ENCODE measurements around the gene VNN1.

VNN1 gene

DNA sequence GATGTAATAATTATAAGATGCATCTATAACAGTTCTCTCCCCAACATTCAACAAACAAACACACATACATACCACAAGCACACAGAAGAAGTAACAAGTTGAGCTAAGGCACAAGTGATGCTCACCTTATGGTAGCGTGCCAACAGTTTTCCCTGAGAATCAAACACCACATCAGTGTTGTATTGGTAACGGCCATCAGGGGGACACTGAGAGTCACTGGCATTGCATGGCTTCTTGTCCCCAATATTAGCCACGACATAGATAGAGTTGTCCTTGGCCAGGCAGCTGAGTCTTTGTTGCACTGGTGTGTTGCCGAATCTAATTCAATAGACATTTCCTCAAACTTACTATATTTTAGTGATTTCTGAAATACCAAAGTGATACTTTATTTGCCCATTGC lies 14.8 kb upstream of the VNN1 start:
- H3K27me3 ChIP-seq (ENCODE audit: insufficient read depth, low read length), result no peaks in the 10 kb centered on the region
- H3F3A ChIP-seq (ENCODE audit: insufficient read depth, low read length), result no peaks in the 10 kb centered on the region
- H3K4me1 ChIP-seq (ENCODE audit: insufficient read depth, low read length, severe bottlenecking), result peaks cover 11% of the 10 kb centered on the region

DNA sequence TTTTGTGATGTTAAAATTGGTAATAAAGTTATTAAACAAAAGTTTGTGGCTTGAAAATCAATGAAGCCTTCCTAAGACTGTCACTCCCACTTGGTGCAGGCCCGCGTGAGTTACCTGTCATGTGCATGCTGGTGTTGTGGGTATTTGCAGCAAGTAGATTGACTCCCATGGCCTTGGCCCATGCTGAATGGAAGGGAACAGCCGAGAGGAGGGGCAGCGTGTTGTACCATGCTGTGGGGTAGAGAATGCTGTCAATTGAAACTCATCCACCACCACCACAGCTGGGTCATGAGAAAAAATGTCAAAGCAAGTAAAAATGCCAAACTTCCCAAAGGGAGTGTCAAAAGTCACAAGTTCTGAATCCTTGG lies 12.7 kb upstream of the VNN1 start:
- Histone ChIP-seq H3K9me3 (ENCODE audit: low read length) (no peaks in the 10 kb centered on the region), H3K27me3 (ENCODE audit: insufficient read depth, low read length) (no peaks in the 10 kb centered on the region), H3K36me3 (ENCODE audit: insufficient read depth, low read length) (no peaks in the 10 kb centered on the region), H3K9ac (ENCODE audit: low read length) (no peak overlapping the region), H3K4me3 (ENCODE audit: low read depth, low read length, poor library complexity, severe bottlenecking) (no peak overlapping the region), H4K20me1 (ENCODE audit: insufficient read depth, low read length) (no peaks in the 10 kb centered on the region), H3K27ac (ENCODE audit: low read depth, low read length, poor library complexity, severe bottlenecking) (no peak overlapping the region), H3K4me2 (ENCODE audit: low read length) (no peak overlapping the region), H3F3A (ENCODE audit: insufficient read depth, low read length) (no peaks in the 10 kb centered on the region), H2AFZ (ENCODE audit: low read length) (no peak overlapping the region), H3K79me2 (ENCODE audit: insufficient read depth, low read length) (no peaks in the 10 kb centered on the region), H3K9me2 (ENCODE audit: low read depth, low read length) (no peaks in the 10 kb centered on the region), H3K4me1 (ENCODE audit: insufficient read depth, low read length, severe bottlenecking) (peaks cover 11% of the 10 kb centered on the region)
- TF ChIP-seq EZH2 (IDR thresholded peaks at IDR 0.05; ENCODE audit: borderline replicate concordance, low read length), result no peak
- TF ChIP-seq, protein P1, sequence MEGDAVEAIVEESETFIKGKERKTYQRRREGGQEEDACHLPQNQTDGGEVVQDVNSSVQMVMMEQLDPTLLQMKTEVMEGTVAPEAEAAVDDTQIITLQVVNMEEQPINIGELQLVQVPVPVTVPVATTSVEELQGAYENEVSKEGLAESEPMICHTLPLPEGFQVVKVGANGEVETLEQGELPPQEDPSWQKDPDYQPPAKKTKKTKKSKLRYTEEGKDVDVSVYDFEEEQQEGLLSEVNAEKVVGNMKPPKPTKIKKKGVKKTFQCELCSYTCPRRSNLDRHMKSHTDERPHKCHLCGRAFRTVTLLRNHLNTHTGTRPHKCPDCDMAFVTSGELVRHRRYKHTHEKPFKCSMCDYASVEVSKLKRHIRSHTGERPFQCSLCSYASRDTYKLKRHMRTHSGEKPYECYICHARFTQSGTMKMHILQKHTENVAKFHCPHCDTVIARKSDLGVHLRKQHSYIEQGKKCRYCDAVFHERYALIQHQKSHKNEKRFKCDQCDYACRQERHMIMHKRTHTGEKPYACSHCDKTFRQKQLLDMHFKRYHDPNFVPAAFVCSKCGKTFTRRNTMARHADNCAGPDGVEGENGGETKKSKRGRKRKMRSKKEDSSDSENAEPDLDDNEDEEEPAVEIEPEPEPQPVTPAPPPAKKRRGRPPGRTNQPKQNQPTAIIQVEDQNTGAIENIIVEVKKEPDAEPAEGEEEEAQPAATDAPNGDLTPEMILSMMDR (IDR thresholded peaks at IDR 0.05; ENCODE audit: low read length), result no peak

More for the DNA sequence above, 14.8 kb upstream of the VNN1 start:
- H3K27ac ChIP-seq (ENCODE audit: low read depth, low read length, poor library complexity, severe bottlenecking), result no peak overlapping the region
- H3K9me2 ChIP-seq (ENCODE audit: low read depth, low read length), result no peaks in the 10 kb centered on the region
- no peaks in the 10 kb centered on the region for H3K36me3 ChIP-seq (ENCODE audit: insufficient read depth, low read length)
- no peak overlapping the region for H3K4me3 ChIP-seq (ENCODE audit: low read depth, low read length, poor library complexity, severe bottlenecking)
- H3K4me2 ChIP-seq (ENCODE audit: low read length), result no peak overlapping the region
- no peak overlapping the region for H2AFZ ChIP-seq (ENCODE audit: low read length)
- no peaks in the 10 kb centered on the region for H3K79me2 ChIP-seq (ENCODE audit: insufficient read depth, low read length)
- no peak overlapping the region for H3K9ac ChIP-seq (ENCODE audit: low read length)
- TF ChIP-seq, protein P1 (IDR thresholded peaks at IDR 0.05; ENCODE audit: low read length), result no peak
- TF ChIP-seq EZH2 (IDR thresholded peaks at IDR 0.05; ENCODE audit: borderline replicate concordance, low read length), result no peak
- no peaks in the 10 kb centered on the region for H3K9me3 ChIP-seq (ENCODE audit: low read length)
- H4K20me1 ChIP-seq (ENCODE audit: insufficient read depth, low read length), result no peaks in the 10 kb centered on the region

DNA sequence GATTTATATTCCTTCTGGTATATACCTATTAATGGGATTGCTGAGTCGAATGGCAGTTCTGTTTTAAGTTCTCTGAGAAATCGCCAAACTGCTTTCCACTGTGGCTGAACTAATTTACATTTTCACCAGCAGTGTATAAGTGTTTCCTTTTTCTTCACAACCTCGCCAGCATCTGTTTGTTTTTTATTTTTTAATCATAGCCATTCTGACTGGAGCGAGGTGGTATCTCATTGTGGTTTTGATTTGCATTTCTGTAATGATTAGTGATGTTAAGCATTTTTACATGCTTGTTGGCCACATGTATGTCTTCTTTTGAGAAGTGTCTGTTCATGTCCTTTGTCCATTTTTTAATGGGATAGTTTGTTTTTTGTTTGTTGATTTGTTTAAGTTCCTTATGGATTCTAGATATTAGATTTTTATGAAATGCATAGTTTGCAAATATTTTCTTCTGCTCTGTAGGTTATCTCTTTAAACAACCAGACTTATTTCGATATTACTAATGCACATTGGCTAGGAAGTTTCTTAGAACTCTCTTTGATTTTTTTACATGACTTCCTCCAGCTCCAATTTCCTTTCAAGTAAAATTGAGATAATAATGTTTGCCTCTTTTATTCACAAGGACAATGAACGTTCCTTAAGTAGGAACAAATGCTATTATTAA lies 12.2 kb upstream of the VNN1 start:
- Histone ChIP-seq H3K27me3 (ENCODE audit: insufficient read depth, low read length) (no peaks in the 10 kb centered on the region), H3K4me1 (ENCODE audit: insufficient read depth, low read length, severe bottlenecking) (peaks cover 11% of the 10 kb centered on the region), H3K36me3 (ENCODE audit: insufficient read depth, low read length) (no peaks in the 10 kb centered on the region), H3K9me3 (ENCODE audit: low read length) (no peaks in the 10 kb centered on the region), H3K4me2 (ENCODE audit: low read length) (no peak overlapping the region), H4K20me1 (ENCODE audit: insufficient read depth, low read length) (no peaks in the 10 kb centered on the region), H2AFZ (ENCODE audit: low read length) (no peak overlapping the region), H3K27ac (ENCODE audit: low read depth, low read length, poor library complexity, severe bottlenecking) (no peak overlapping the region), H3K9ac (ENCODE audit: low read length) (no peak overlapping the region), H3F3A (ENCODE audit: insufficient read depth, low read length) (no peaks in the 10 kb centered on the region), H3K9me2 (ENCODE audit: low read depth, low read length) (no peaks in the 10 kb centered on the region), H3K4me3 (ENCODE audit: low read depth, low read length, poor library complexity, severe bottlenecking) (no peak overlapping the region), H3K79me2 (ENCODE audit: insufficient read depth, low read length) (no peaks in the 10 kb centered on the region)
- TF ChIP-seq, protein P1 (IDR thresholded peaks at IDR 0.05; ENCODE audit: low read length), result no peak
- no peak for TF ChIP-seq EZH2 (IDR thresholded peaks at IDR 0.05; ENCODE audit: borderline replicate concordance, low read length)
